GM18858 (cell line): ENCODE measurements around the gene VAV3.
"Not testable (repeated sequence)": the region's sequence is repeated elsewhere in the genome, so short reads cannot be mapped to it uniquely, and the experiment has no call there.

Experiments
- ATAC-seq: cut with Tn5 transposase; IDR thresholded peaks from one replicate; pipeline ENCODE4 v1.9.1; 2021; ENCODE audit not compliant: unreplicated experiment

The VAV3 gene

DNA sequence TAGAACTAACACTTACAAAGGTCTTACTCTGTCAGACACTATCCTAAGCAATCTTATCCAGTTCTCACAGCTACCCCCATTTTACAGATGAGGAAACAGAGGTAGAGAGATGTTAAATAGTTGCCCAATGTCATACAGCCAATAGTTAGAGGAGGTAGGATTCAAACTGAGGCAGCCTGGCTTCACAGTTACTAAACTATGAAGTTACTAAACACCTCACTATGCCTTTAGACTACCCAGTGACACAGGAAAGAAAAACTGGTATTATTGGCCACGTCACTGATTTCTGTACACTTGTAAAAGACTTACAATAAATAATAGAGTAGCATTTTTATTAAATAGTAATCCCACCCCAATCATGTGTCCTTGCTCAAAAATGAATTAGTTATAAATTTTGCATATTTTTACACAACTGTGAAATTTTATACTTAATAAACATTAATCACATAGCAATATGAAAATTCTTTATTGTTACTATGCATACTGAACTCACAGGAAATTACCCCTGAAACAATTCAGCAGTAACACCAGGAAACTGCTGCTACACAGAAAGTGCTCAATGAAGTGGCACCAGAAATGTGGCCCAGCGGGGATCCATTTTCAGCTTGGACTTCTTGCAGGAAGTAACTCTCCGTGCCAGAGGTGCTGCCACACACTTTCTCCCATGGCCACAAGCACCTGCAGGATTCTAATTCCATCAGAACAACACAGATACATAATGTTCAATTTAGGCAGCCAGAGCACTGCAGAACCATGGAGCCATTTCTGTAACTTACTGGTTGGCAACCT lies 69.4 kb downstream of the VAV3 start:
- no peak for ATAC-seq

GRCh38 chr1:107894605-107895004 lies 70.4 kb downstream of the VAV3 start:
- no peak for ATAC-seq

GRCh38 chr1:107893350-107893749 lies 71.6 kb downstream of the VAV3 start:
- not testable (repeated sequence) for ATAC-seq

GRCh38 chr1:107889524-107889923 lies 75.5 kb downstream of the VAV3 start:
- no peak for ATAC-seq

GRCh38 chr1:107883562-107883961 lies 81.4 kb downstream of the VAV3 start:
- no peak for ATAC-seq

DNA sequence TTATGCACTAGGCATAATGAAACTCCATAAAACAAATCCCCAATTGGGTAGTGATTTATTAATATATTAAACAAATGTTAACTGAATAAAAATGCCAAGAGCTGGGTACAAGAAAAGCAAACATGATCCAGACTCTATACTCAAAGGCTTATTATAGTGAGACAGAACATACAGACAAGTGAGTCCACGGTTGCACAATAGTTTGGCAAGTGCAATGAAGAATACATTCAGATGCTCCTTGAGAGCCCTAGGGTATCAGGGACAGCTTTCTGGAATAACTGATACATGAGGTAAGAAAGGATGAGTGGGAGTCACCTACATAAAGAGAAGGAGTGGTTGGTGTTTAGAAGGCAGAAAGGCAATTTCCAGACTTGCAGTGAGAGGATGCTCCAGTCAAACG lies 85.1 kb downstream of the VAV3 start:
- no peak for ATAC-seq

GRCh38 chr1:107879346-107879745 lies 85.6 kb downstream of the VAV3 start:
- ATAC-seq = no peak

GRCh38 chr1:107877745-107878144 lies 87.2 kb downstream of the VAV3 start:
- no peak for ATAC-seq

DNA sequence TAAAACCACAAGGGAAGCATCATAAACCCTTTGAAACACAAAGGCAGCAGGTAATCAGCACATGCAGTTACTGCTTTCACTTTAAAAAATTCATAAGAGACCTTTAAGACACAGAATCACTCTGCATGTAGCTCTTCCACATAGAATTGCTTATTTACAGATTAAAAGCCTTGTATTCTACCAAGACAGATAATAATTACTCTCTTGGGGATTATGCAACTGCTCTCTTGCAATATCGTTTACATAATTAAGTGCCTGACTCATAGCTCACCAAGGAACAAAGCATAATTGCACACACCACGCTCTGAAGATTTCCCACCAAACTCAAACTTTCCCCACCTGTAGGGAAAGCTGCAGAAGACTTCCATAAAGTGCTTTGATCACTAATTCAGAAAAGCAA lies 87.9 kb downstream of the VAV3 start:
- ATAC-seq = no peak

DNA sequence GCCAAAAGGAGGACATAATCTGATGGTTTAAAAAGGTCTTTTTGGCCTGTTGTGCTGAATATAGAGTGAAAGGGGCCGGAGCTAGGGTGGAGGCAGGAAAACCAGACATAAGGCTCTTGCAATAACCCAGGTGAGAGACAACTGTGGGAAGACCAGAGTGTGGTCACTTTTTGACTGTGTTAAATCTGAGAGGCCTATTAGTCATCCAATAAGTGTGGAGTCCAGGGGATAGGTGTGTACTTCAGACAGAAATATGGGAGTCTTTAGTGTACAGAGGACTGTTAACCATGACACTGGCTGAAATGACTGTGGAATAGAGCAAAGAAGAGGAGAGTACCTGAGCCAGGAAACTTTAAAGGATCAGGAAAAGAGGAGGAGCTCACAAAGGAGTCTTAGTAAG lies 89.3 kb downstream of the VAV3 start:
- ATAC-seq = no peak

DNA sequence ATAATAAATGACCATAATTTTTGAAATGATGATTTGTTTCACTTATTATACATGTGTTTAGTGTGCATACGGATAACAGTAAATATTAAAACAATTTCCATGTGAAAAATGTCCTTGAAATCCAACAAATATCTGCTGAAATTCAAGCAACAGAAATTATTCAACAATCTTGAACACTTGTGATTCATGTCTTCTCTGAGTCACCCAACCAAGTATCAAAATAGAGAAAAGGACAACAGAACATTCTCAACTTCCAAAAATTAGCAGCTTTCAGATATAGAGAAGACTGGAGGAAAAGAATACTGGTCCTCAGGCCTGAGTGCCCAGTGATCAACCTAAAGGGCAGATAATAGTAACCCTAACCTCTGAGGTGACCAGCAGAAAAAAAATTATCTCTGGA lies 90.8 kb downstream of the VAV3 start:
- no peak for ATAC-seq

DNA sequence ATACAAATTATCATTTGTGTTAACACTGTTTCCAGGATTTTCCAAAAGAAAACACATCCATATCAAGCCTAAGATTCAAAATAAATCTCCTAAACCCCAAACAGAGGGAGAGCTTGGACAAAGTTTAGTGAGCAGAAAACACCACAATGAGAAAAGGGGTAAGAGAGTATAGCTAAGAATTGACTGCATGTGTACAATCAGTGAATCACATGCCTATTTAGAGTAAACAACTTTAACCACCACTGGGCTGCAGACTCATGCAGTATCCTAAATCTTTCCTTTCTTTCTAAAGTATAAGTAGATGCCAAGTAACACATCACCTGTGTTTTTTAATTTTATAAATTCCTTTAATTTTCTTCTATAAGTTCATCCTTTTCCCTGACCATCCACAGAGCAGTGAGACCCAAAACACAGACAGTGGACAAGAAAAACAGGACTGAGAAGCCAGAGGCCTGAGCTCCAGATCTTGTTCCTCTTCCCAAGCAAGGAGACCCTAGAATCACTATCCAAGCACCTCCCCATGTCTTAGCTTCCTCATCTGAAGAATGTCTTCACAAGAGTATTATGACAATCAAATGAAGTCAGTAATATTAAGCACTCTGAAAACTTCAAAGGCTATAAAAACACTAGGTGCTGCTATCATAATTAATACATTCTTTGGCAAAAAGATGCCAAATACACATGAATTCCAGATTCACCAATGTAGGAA lies 93.1 kb downstream of the VAV3 start:
- no peak for ATAC-seq

DNA sequence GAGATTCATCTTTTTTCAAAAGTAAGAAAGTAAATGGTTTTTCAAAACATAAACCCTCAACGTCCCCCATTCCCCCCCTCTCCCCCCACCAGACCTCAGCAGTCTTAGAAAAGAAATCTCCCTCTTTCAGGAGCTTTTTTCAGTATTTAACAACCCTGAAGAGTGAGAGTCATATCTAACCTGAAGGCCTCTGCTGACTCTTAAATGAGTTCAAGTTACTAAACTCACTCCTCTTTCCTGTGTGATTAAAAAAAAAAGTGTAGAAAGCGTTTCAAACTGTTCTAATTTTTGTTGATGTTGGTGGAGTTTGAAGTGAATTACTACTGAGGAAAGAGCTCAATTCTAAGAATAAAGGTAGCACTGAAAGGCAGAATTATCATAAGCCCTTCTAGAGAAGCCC lies 93.7 kb downstream of the VAV3 start:
- peak; percentile 37 for ATAC-seq

- no peak for ATAC-seq
These were observed 94.3 kb downstream of the VAV3 start for GRCh38 chr1:107870696-107871095.

DNA sequence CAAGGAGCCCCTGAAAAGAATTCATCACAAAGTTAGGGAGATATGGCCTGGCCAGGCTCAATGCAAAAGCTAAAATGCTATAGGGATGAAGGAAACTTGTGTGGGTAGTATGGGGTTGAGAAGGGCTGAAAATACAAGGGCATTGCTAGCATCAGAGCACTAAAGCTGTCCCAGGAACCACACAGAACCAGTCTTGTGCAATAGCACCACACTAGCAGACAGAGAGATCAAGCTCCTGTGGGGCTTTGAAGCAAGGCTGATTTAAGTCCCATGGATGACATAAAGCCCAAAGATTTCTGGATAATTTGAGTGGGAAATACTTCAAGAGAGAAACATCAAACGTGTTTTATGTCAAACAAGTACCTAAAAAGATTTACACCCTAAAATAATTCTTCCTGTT lies 97.1 kb downstream of the VAV3 start:
- no peak for ATAC-seq

DNA sequence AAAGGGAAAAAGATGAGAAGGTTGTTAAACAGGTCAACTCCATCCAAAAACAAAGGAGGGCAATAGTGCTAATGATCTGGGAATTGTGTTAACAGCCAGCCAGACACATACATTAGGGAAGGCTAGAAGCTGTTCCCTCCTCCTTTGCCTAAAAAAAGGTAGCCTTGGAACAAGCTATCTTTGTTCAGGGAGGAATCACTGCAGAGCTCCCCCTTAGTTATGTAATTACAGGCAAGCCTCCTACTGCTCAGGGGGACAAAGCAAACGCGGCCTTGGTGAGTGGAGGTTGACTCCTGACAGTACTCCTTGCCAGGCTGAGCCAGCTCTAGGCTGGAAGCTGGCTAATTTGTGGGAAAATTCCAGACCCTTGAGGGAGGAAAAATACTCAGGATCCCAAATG lies 97.6 kb downstream of the VAV3 start:
- no peak for ATAC-seq

- ATAC-seq = no peak
These were observed 98.1 kb downstream of the VAV3 start for GRCh38 chr1:107866870-107867269.

- no peak for ATAC-seq
These were observed 99.4 kb downstream of the VAV3 start for GRCh38 chr1:107865627-107866026.

- ATAC-seq = no peak
These were observed 101.6 kb downstream of the VAV3 start for GRCh38 chr1:107863342-107863741.

- ATAC-seq = no peak
These were observed 102.9 kb downstream of the VAV3 start for GRCh38 chr1:107862064-107862463.

GRCh38 chr1:107858323-107858722 lies 106.7 kb downstream of the VAV3 start:
- no peak for ATAC-seq

GRCh38 chr1:107851418-107851817 lies 113.6 kb downstream of the VAV3 start:
- no peak for ATAC-seq
